Chondrocyte (in vitro differentiated cells): ENCODE measurements around the gene DDIT3. TPM values are rescaled to one million over a fixed set of nuclear protein-coding genes. Genes with fewer than 3 reads are reported as not detected.

Source experiments
- DNase-seq: peaks from one replicate; pipeline ENCODE4 v3.0.0; 2021; ENCODE audit warnings: mixed read lengths, low spot score
- H3K27ac Mint-ChIP-seq: one replicate; pipeline ENCODE4 v1.8.0; 2021; ENCODE audit warnings: mild to moderate bottlenecking, moderate library complexity, mixed read lengths; ENCODE audit not compliant: unreplicated experiment
- H3K27me3 Mint-ChIP-seq: 2 replicates; pipeline ENCODE4 v1.8.0; 2021; ENCODE audit warnings: low read depth, mixed read lengths
- H3K36me3 Mint-ChIP-seq: 2 replicates; pipeline ENCODE4 v1.8.0; 2021; ENCODE audit warnings: low read depth, mixed read lengths
- H3K4me1 Mint-ChIP-seq: 2 replicates; pipeline ENCODE4 v1.8.0; 2021; ENCODE audit warnings: low read depth, mild to moderate bottlenecking, mixed read lengths
- H3K4me3 Mint-ChIP-seq: one replicate; pipeline ENCODE4 v1.8.0; 2021; ENCODE audit warnings: mild to moderate bottlenecking, moderate library complexity, mixed read lengths; ENCODE audit not compliant: unreplicated experiment
- H3K9me3 Mint-ChIP-seq: 2 replicates; pipeline ENCODE4 v1.8.0; 2021; ENCODE audit warnings: low read depth, mixed read lengths
- CTCF ChIP-seq: fragments of 200-600 bp; sonication (generic); IDR thresholded peaks from 2 replicates; pipeline ENCODE4 v1.5.0; 2021; ENCODE audit warnings: antibody characterized with exemption, mild to moderate bottlenecking, moderate library complexity
- total RNA-seq: library from RNA; stranded (reverse); gene quantifications from 3 replicates; pipeline ENCODE4 v1.2.1, GENCODE V29; 2021

DDIT3 gene
- total RNA-seq, 1 donor from 2014 or later, result 79.1 TPM

- peaks cover 11% of the 10 kb centered on the region for H3K27me3 Mint-ChIP-seq
- no peaks in the 10 kb centered on the region for H3K9me3 Mint-ChIP-seq
- no peak for TF ChIP-seq CTCF
- H3K27ac Mint-ChIP-seq, result peak within 1 kb of the TSS; percentile 46
- no peak within 1 kb of the TSS for H3K4me3 Mint-ChIP-seq
- no peak for DNase-seq
- no peaks in the 10 kb centered on the region for H3K36me3 Mint-ChIP-seq
- H3K4me1 Mint-ChIP-seq, result peaks cover 31% of the 10 kb centered on the region
Measured at GRCh38 chr12:57479376-57480115, 40.8 kb downstream of the DDIT3 start, which contains the start of gene ARHGAP9. TSS of gene ARHGAP9 (minus strand) at chr12:57479866. CDS start at chr12:57479406, 460 bp downstream.

GRCh38 chr12:57479043-57479375 lies 41.3 kb downstream of the DDIT3 start:
- H3K27ac Mint-ChIP-seq, result no peak overlapping the region
- H3K36me3 Mint-ChIP-seq, result no peaks in the 10 kb centered on the region
- peak; percentile 35 for DNase-seq
- no peaks in the 10 kb centered on the region for H3K9me3 Mint-ChIP-seq
- peaks cover 31% of the 10 kb centered on the region for H3K4me1 Mint-ChIP-seq
- no peak overlapping the region for H3K4me3 Mint-ChIP-seq
- TF ChIP-seq CTCF, result no peak
- H3K27me3 Mint-ChIP-seq, result peaks cover 17% of the 10 kb centered on the region

- peak; percentile 51 for DNase-seq
- Mint-ChIP-seq H3K27me3 (peaks cover 23% of the 10 kb centered on the region), H3K4me3 (no peak overlapping the region)
Measured at GRCh38 chr12:57477710-57478681, 42.3 kb downstream of the DDIT3 start.

GRCh38 chr12:57476993-57477709 lies 43.2 kb downstream of the DDIT3 start:
- no peaks in the 10 kb centered on the region for H3K9me3 Mint-ChIP-seq
- peaks cover 21% of the 10 kb centered on the region for H3K4me1 Mint-ChIP-seq
- no peaks in the 10 kb centered on the region for H3K36me3 Mint-ChIP-seq
- H3K4me3 Mint-ChIP-seq, result no peak overlapping the region
- peaks cover 30% of the 10 kb centered on the region for H3K27me3 Mint-ChIP-seq
- TF ChIP-seq CTCF, result no peak
- DNase-seq, result peak; percentile 78
- no peak overlapping the region for H3K27ac Mint-ChIP-seq

More at GRCh38 chr12:57477710-57478681, 42.3 kb downstream of the DDIT3 start:
- H3K36me3 Mint-ChIP-seq, result no peaks in the 10 kb centered on the region
- H3K27ac Mint-ChIP-seq, result no peak overlapping the region
- TF ChIP-seq CTCF, result no peak
- H3K9me3 Mint-ChIP-seq, result no peaks in the 10 kb centered on the region
- peaks cover 24% of the 10 kb centered on the region for H3K4me1 Mint-ChIP-seq
